Pancreas (tissue), 10 donors: Measurements from ENCODE around the gene STT3A. TPM values are rescaled to one million over a fixed set of nuclear protein-coding genes. Genes with fewer than 3 reads are reported as not detected.

ENCODE experiments used
- ATAC-seq, 4 donors: fragments of 200-7000 bp; cut with Tn5 transposase; one replicate each; pipeline versions ENCODE4 v1.8.0 to v1.9.1; 2020; ENCODE audit warnings: mild to moderate bottlenecking in 4 of 4, moderate library complexity in 4 of 4
- DNase-seq, 6 donors: peaks; one replicate each; pipeline ENCODE4 v3.0.0-alpha.2; 2020
- FAIRE-seq: peaks from 2 replicates; lab custom pipeline; 2012; peaks lifted over from hg19 to GRCh38; lab: Jason Lieb, UNC
- H3K27ac ChIP-seq, 4 donors: fragments of 200-600 bp; sonication (generic); 1 replicate in 3 of 4; 2 replicates in 1 of 4; pipeline versions ENCODE4 v1.5.0 to v1.8.0; 2020
- H3K27me3 ChIP-seq, 4 donors: fragments of 200-600 bp; one replicate each; pipeline ENCODE4 v1.8.0; 2021
- H3K36me3 ChIP-seq, 3 donors: fragments of 200-600 bp; sonication (generic) in 1 of 3; one replicate each; pipeline versions ENCODE4 v1.5.0 to v1.8.0; 2020 to 2021
- H3K4me1 ChIP-seq, 3 donors: fragments of 200-600 bp; one replicate each; pipeline ENCODE4 v1.8.0; 2021
- H3K4me3 ChIP-seq, 4 donors: fragments of 200-600 bp; sonication (generic) in 2 of 4; one replicate each; pipeline versions ENCODE4 v1.5.0 to v1.8.0; 2020 to 2021
- H3K9me3 ChIP-seq, 4 donors: fragments of 200-600 bp; one replicate each; pipeline ENCODE4 v1.8.0; 2021
- CTCF ChIP-seq, 4 donors: fragments of 200-600 bp; sonication (generic) in 3 of 4; IDR thresholded peaks; one replicate each; pipeline versions ENCODE4 v1.5.0 to v1.8.0; 2021; ENCODE audit warnings: antibody characterized with exemption in 4 of 4
- WGBS, 2 donors: extraction: QIAGEN DNeasy Blood & Tissue Kit; methylation state at CpG; one replicate each; pipeline ENCODE4 v1.1.7; 2013; 5-methylcytosine and 5-hydroxymethylcytosine counted together
- intact Hi-C, 3 donors: fragments of 100-400 bp; cut with DNase I; formaldehyde crosslinking; loops; one replicate each; pipeline versions ENCODE4 v1.11.1 to v1.14.2; 2022
- polyA plus RNA-seq, 2 donors: library from polyadenylated mRNA; stranded (reverse); fragments of 200-250 nt; gene quantifications; one replicate each; pipeline ENCODE4 v1.2.3, GENCODE V29; 2013
- total RNA-seq, 6 donors: library from RNA; stranded (reverse); fragmentation: NEBNext Ultra II Directional in 4 of 6; extraction: Animal tissue kit (Norgen Biotek cat#: 25700) in 4 of 6; gene quantifications; one replicate each; pipeline versions ENCODE4 v1.2.1 to v1.2.4, GENCODE V29; 2021 to 2023
- donor health status: healthy with polysubstance abuse.
- donor health status: DM: no; HTN: no; CAD: no; lungs with moderate emphysema.
- donor health status: DM: no; HTN: no; CAD: no.
- donor health status: control.
- donor health status: control.
- donor health status: Bipolar disorder and iron deficiency.
- donor health status: DM: yes; HTN: yes; CAD: no.
- donor health status: DM: no; HTN: no; CAD: no.
- donor health status: DM: no; HTN: no; CAD: no.
- donor health status: DM: yes; HTN: yes; CAD: no.

Gene STT3A
- total and polyA plus RNA-seq, 8 donors, result 37.4 to 121 (median 89.4) TPM

- ATAC-seq, result no peak
- no peak for DNase-seq
- Histone ChIP-seq H3K9me3 (no peaks in the 10 kb centered on the region), H3K36me3 (no peaks in the 10 kb centered on the region), H3K4me1 (no peaks in the 10 kb centered on the region), H3K27ac (no peak overlapping the region), H3K4me3 (no peak overlapping the region), H3K27me3 (no peaks in the 10 kb centered on the region)
- FAIRE-seq, result no peak
- TF ChIP-seq CTCF (IDR thresholded peaks at IDR 0.05), result no peak
- intact Hi-C loops, result no loop called here
- WGBS, 2 donors, result 92 to 95% methylated on average over 6 of the region's 6 CpGs
These were observed 57.0 kb downstream of the STT3A start for GRCh38 chr11:125649465-125650166.

- 77 to 89% methylated on average over 2 of the region's 2 CpGs for WGBS, 2 donors
These were observed 70.0 kb downstream of the STT3A start for GRCh38 chr11:125662689-125663088.

GRCh38 chr11:125663910-125664309, 71.3 kb downstream of the STT3A start:
- 100% methylated on average over 1 to 3 of the region's 3 CpGs for WGBS, 2 donors
- H3K36me3 ChIP-seq, result no peaks in the 10 kb centered on the region
- H3K4me3 ChIP-seq, result no peak overlapping the region
- no peaks in the 10 kb centered on the region for H3K9me3 ChIP-seq
- DNase-seq (no peak), FAIRE-seq (no peak), ATAC-seq (no peak)
- TF ChIP-seq CTCF (IDR thresholded peaks at IDR 0.05), result no peak
- intact Hi-C loops, result no loop called here
- no peaks in the 10 kb centered on the region for H3K27me3 ChIP-seq
- H3K27ac ChIP-seq, result no peak overlapping the region
- H3K4me1 ChIP-seq, result no peaks in the 10 kb centered on the region

More at GRCh38 chr11:125662689-125663088, 70.0 kb downstream of the STT3A start:
- TF ChIP-seq CTCF (IDR thresholded peaks at IDR 0.05), result no peak
- H3K27ac ChIP-seq, result no peak overlapping the region
- H3K9me3 ChIP-seq, result no peaks in the 10 kb centered on the region
- H3K27me3 ChIP-seq, result no peaks in the 10 kb centered on the region
- intact Hi-C loops, result no loop called here
- no peak overlapping the region for H3K4me3 ChIP-seq
- H3K4me1 ChIP-seq, result no peaks in the 10 kb centered on the region
- DNase-seq (no peak), ATAC-seq (no peak), FAIRE-seq (no peak)
- H3K36me3 ChIP-seq, result no peaks in the 10 kb centered on the region

- no peak for DNase-seq
- TF ChIP-seq CTCF (IDR thresholded peaks at IDR 0.05), result no peak
- ATAC-seq, result no peak
- Histone ChIP-seq H3K36me3 (no peaks in the 10 kb centered on the region), H3K4me1 (no peaks in the 10 kb centered on the region), H3K4me3 (no peak overlapping the region), H3K27ac (no peak overlapping the region), H3K9me3 (no peaks in the 10 kb centered on the region), H3K27me3 (no peaks in the 10 kb centered on the region)
- 97 to 100% methylated on average over 2 of the region's 2 CpGs for WGBS, 2 donors
- intact Hi-C loops, result no loop called here
- FAIRE-seq, result no peak
These were observed 74.5 kb downstream of the STT3A start for GRCh38 chr11:125667151-125667550.

- H3K27ac ChIP-seq, result no peak overlapping the region
- no peaks in the 10 kb centered on the region for H3K4me1 ChIP-seq
- 91 to 93% methylated on average over 1 of the region's 1 CpG for WGBS, 2 donors
- TF ChIP-seq CTCF (IDR thresholded peaks at IDR 0.05), result no peak
- FAIRE-seq (no peak), ATAC-seq (no peak), DNase-seq (no peak)
- intact Hi-C loops, result no loop called here
- no peak overlapping the region for H3K4me3 ChIP-seq
- H3K36me3 ChIP-seq, result no peaks in the 10 kb centered on the region
- H3K9me3 ChIP-seq, result no peaks in the 10 kb centered on the region
- no peaks in the 10 kb centered on the region for H3K27me3 ChIP-seq
These were observed 77.5 kb downstream of the STT3A start for GRCh38 chr11:125670172-125670571.
